Effector memory CD4-positive, alpha-beta T cell (primary cell): Measurements from ENCODE around the gene S100A8.

Experiments
- DNase-seq, 3 donors: peaks; one replicate each; pipeline ENCODE4 v3.0.0-alpha.2; 2020
- H3K27ac ChIP-seq: 2 replicates; pipeline ENCODE4 v1.7.0; 2013; ENCODE audit warnings: mild to moderate bottlenecking, low read length, moderate library complexity; ENCODE audit not compliant: insufficient read depth, poor library complexity, severe bottlenecking
- H3K27me3 ChIP-seq: replicated peaks from 2 replicates; pipeline ENCODE4 v1.7.0; 2013; ENCODE audit warnings: mild to moderate bottlenecking, low read length; ENCODE audit not compliant: insufficient read depth, control insufficient read depth, poor library complexity, severe bottlenecking
- H3K36me3 ChIP-seq: 2 replicates; pipeline ENCODE4 v1.7.0; 2013; ENCODE audit warnings: mild to moderate bottlenecking, low read length, moderate library complexity; ENCODE audit not compliant: control insufficient read depth, insufficient read depth
- H3K4me1 ChIP-seq: 2 replicates; pipeline ENCODE4 v1.7.0; 2013; ENCODE audit warnings: low read length, mild to moderate bottlenecking; ENCODE audit not compliant: control insufficient read depth, insufficient read depth, poor library complexity, severe bottlenecking
- H3K4me3 ChIP-seq: 2 replicates; pipeline ENCODE4 v1.7.0; 2013; ENCODE audit warnings: low read length, low read depth, mild to moderate bottlenecking; ENCODE audit not compliant: insufficient read depth, poor library complexity, severe bottlenecking
- H3K9me3 ChIP-seq: 2 replicates; pipeline ENCODE4 v1.7.0; 2013; ENCODE audit warnings: mild to moderate bottlenecking, low read length, moderate library complexity; ENCODE audit not compliant: control insufficient read depth

S100A8 gene

DNA sequence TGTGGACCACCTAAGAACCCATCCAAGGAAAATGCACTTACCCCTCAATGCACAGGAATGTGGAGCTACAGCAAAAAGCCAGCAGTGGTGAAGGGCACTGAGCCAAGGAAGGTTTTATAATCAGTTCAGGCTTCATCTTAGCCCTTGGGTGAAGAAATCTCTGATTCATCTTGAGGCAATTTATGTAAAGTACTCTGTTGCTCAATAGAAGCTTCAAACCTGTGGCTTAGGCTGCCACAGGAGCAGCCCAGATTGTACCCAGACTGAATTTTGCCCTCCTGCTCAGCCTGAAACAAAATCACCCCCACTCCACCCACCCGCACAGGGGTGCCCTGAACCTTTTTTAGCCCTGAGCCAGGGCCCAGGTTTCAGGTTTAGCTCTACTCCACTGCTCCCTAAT lies 15.4 kb downstream of the S100A8 start, which contains the start of gene S100A12:
Gene S100A12 (minus strand): TSS at position 111 of the 400 bp plus-strand sequence. CDS start 1,029 bp downstream, outside the sequence.
- Histone ChIP-seq H3K4me1 (no peaks in the 10 kb centered on the region), H3K27me3 (no peaks in the 10 kb centered on the region), H3K9me3 (no peaks in the 10 kb centered on the region), H3K36me3 (no peaks in the 10 kb centered on the region), H3K27ac (no peak within 1 kb of the TSS), H3K4me3 (no peak within 1 kb of the TSS)
- DNase-seq: no peak

DNA sequence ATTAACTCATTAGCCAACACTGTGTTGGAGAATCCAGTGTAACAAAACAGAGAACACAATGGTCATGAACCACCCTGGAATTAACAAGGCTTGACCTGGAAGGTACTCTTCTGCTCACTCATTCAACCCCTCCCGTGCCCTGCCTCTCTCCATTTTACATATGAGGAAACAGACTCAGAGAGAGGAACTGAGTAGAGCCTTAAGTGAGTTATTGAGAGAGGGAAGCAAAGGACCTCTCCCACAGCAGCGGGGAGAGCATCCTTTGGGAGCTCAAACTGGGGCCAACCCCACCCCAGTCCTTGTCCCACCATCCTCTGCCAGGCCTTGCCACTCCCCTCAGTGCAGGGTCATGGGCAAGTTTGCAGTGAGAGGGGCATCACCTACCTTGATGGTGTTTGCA lies 16.8 kb downstream of the S100A8 start:
- Histone ChIP-seq H3K9me3 (no peaks in the 10 kb centered on the region), H3K27ac (no peak overlapping the region), H3K4me1 (no peaks in the 10 kb centered on the region), H3K36me3 (no peaks in the 10 kb centered on the region), H3K27me3 (no peaks in the 10 kb centered on the region), H3K4me3 (no peak overlapping the region)
- DNase-seq: no peak

DNA sequence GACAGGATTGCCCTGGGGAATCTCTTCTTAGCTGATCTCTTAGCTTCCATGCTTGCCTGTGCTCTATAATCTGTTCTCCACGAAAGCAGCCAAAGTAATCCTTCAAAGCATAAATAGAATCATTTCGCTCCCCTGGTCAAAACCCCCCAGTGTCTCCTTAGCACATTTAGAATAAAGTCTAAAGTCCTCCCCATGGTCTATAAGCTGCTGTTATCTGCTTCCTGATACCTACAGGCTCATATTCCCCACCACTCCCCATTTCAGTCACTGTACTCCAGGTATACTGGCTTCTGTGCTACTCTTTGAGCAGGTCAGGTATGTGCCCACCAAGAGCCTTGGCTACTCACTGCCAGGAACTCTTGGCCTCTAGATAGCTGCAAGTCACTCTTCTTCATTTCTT lies 18.3 kb downstream of the S100A8 start:
- no peaks in the 10 kb centered on the region for H3K36me3 ChIP-seq
- H3K4me1 ChIP-seq: no peaks in the 10 kb centered on the region
- no peak overlapping the region for H3K4me3 ChIP-seq

DNA sequence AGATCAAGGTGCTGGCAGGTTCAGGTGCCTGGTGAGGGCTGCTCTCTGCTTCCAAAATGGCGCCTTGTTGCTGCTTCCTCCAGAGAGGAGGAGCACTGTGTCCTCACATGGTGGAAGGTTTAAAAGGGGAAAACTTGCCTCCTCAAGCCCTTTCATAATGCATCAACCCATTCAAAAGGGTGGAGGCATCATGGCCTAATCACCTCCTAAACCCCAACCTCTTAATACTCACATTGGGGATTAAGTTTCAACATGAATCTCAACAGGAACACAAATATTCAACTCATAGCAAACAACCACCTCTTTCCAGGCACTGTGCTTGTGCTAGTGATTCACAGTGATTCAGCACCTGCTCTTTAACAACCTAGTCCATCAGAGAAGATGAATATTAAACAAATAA lies 19.6 kb downstream of the S100A8 start:
- Histone ChIP-seq H3K9me3 (no peaks in the 10 kb centered on the region), H3K4me1 (no peaks in the 10 kb centered on the region), H3K27me3 (no peaks in the 10 kb centered on the region), H3K27ac (no peak overlapping the region), H3K36me3 (no peaks in the 10 kb centered on the region), H3K4me3 (no peak overlapping the region)
- no peak for DNase-seq

More for the DNA sequence above, 18.3 kb downstream of the S100A8 start:
- H3K27me3 ChIP-seq: no peaks in the 10 kb centered on the region
- DNase-seq: no peak
- H3K27ac ChIP-seq: no peak overlapping the region
- no peaks in the 10 kb centered on the region for H3K9me3 ChIP-seq

- H3K9me3 ChIP-seq: no peaks in the 10 kb centered on the region
- H3K27ac ChIP-seq: no peak overlapping the region
- H3K36me3 ChIP-seq: no peaks in the 10 kb centered on the region
Measured at GRCh38 chr1:153370146-153370545, 20.7 kb downstream of the S100A8 start.

DNA sequence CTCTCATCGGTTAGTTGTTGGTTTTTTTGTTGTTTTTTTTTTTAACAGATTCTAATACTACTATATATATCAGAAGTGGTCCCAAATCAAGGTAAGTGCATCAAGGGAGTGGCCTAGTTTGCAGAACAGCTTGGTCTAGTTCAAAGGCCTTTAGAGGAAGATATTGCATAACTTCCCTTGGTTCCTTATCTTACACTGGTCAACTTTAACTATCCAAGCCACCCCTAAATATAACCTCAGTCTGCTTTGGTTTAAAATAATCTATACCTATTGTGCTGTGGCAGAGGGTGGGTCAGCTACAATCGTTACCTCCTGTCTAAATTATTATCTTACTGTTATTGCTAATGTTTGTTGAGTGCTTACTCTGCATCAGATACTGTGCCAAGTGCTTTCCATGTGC lies 22.4 kb downstream of the S100A8 start:
- H3K27ac ChIP-seq: no peak overlapping the region
- no peaks in the 10 kb centered on the region for H3K27me3 ChIP-seq
- no peak overlapping the region for H3K4me3 ChIP-seq
- no peaks in the 10 kb centered on the region for H3K36me3 ChIP-seq
- DNase-seq: no peak
- H3K4me1 ChIP-seq: no peaks in the 10 kb centered on the region
- H3K9me3 ChIP-seq: no peaks in the 10 kb centered on the region

More at GRCh38 chr1:153370146-153370545, 20.7 kb downstream of the S100A8 start:
- Histone ChIP-seq H3K4me3 (no peak overlapping the region), H3K27me3 (no peaks in the 10 kb centered on the region), H3K4me1 (no peaks in the 10 kb centered on the region)
- no peak for DNase-seq

DNA sequence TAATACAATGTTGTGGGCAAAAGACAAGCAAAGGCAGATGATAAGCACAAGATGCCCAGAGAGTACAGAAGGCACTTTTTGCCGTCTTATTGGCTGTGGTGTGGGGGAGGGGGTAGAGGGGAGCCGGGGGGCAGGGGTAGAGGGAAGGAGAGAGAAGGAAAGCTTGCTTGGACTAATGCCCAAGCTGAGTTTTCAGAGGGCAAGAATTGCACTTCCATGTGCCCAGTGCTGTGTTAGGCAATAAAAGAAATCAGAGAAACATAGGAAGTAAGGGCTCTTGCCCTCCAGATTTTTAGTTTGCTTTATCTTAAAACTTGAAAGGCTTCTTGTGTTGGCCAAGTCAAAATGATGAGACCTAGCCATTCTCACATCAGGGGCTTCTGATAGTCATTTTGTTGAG lies 23.8 kb downstream of the S100A8 start:
- no peak overlapping the region for H3K4me3 ChIP-seq
- H3K4me1 ChIP-seq: no peaks in the 10 kb centered on the region
- H3K27ac ChIP-seq: no peak overlapping the region
- no peaks in the 10 kb centered on the region for H3K27me3 ChIP-seq
- no peaks in the 10 kb centered on the region for H3K9me3 ChIP-seq
- H3K36me3 ChIP-seq: no peaks in the 10 kb centered on the region
- no peak for DNase-seq

DNA sequence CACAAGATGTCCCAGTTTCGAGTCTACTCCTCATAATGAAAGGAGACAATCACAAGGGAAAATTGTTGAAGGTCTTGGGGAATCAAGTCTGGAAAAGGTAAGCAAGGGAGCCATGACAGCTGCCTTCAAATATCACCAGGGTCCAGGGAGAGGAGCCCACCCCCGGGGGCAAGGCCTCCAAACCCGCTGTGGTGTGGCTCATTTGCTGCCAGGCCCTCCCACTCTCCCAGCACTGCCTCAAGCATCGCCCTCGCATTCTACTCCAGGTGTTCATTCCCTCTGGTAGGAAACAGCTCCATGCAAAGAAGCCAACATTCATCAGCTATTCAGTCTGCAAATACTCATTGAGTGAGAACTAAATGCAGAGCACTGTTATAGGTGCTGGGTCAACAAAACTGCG lies 24.6 kb downstream of the S100A8 start:
- Histone ChIP-seq H3K36me3 (no peaks in the 10 kb centered on the region), H3K4me3 (no peak overlapping the region), H3K4me1 (no peaks in the 10 kb centered on the region), H3K9me3 (no peaks in the 10 kb centered on the region), H3K27me3 (no peaks in the 10 kb centered on the region), H3K27ac (no peak overlapping the region)
- no peak for DNase-seq

DNA sequence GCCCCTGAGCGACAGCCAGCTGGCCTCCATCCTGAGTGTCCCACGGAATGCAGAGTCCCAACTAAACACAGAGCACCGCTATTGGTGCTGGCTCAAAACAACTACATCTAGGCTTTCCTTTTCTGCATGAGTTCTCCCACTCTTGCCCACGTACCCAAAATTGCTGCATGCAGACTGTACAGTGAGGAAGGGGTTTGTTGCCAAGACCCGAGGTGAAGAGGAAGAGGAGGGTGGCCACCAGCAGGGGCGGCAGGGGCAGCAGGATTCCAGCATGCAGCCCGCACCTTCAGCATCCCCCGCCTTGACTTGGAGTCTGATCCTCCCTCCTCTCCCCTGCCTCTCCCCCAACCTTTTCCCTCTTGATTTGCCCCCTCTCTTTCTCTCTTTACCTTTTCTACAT lies 25.2 kb downstream of the S100A8 start:
- Histone ChIP-seq H3K36me3 (no peaks in the 10 kb centered on the region), H3K27ac (no peak overlapping the region), H3K27me3 (no peaks in the 10 kb centered on the region), H3K4me3 (no peak overlapping the region), H3K4me1 (no peaks in the 10 kb centered on the region), H3K9me3 (no peaks in the 10 kb centered on the region)
- no peak for DNase-seq

- no peak for DNase-seq
Measured at GRCh38 chr1:153364766-153365666, 25.9 kb downstream of the S100A8 start.

More at GRCh38 chr1:153364766-153365666, 25.9 kb downstream of the S100A8 start:
- no peaks in the 10 kb centered on the region for H3K9me3 ChIP-seq
- H3K36me3 ChIP-seq: no peaks in the 10 kb centered on the region
- no peaks in the 10 kb centered on the region for H3K27me3 ChIP-seq
- no peak overlapping the region for H3K4me3 ChIP-seq
- no peaks in the 10 kb centered on the region for H3K4me1 ChIP-seq
- no peak overlapping the region for H3K27ac ChIP-seq
